Esophagus muscularis mucosa (tissue), 4 donors: Measurements from ENCODE around the gene GPR171.

Experiments
- EP300 ChIP-seq: sonication (generic); formaldehyde crosslinking; IDR thresholded peaks from one replicate; pipeline ENCODE4 v1.6.1; 2017; ENCODE audit warnings: antibody characterized with exemption
- POLR2A ChIP-seq: fragments of 450-650 bp; IDR thresholded peaks from one replicate; pipeline ENCODE4 v1.6.1; 2017; ENCODE audit warnings: antibody characterized with exemption, moderate library complexity, mild to moderate bottlenecking, low read depth
- POLR2AphosphoS5 ChIP-seq, 2 donors: sonication (generic); formaldehyde crosslinking; IDR thresholded peaks; one replicate each; pipeline ENCODE4 v1.6.1; 2017; ENCODE audit warnings: antibody characterized with exemption in 2 of 2
- TF ChIP-seq, protein P1 (sequence below), 3 experiments: fragments of 200-600 bp in 2 of 3; fragments of 450-650 bp in 1 of 3; sonication (generic) in 2 of 3; IDR thresholded peaks; one replicate each; pipeline ENCODE4 v1.5.1; 2017 to 2019; ENCODE audit warnings: antibody characterized with exemption in 3 of 3, mild to moderate bottlenecking in 2 of 3, moderate library complexity in 1 of 3

DNA sequence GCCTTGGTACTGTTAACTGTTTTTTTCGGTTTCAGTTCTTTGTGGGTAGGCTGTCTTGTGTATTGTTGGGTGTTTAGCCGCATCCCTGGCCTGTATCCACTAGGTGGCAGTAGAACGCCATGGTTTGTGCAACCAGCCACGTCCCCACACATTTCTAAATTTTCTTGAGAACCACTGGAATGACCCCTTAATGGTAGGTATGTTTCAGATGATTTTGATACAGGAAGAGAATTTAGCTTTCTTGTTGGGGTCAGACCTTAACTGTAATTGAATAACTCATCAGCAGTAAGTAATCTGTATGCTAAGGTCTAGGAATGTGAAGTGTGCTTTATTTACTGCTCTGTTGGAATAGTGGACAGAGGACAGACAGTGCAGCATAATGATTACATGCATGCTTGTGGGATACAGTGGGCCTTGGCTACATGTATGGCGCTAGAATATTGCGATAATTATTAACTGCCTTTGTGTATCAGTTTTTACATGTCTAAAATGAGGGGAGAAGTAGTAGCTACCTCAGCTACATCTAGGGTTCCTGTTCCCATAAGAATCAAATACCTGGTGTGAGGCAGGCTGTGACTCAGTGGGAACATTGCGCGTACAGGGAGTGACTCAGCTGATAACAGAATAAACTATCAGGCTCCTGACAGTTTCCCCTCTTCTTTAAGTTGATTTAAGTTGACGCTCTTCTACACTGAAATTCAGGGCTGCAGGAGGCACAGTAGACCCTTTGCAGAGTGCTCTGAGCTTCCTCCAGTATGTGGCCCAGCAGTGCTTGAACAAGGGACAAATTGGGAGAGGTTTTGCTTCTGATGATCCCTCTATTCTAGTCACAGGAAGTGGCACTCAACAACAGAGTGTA is 25.0 kb upstream of the GPR171 start:
- TF ChIP-seq, protein P1, sequence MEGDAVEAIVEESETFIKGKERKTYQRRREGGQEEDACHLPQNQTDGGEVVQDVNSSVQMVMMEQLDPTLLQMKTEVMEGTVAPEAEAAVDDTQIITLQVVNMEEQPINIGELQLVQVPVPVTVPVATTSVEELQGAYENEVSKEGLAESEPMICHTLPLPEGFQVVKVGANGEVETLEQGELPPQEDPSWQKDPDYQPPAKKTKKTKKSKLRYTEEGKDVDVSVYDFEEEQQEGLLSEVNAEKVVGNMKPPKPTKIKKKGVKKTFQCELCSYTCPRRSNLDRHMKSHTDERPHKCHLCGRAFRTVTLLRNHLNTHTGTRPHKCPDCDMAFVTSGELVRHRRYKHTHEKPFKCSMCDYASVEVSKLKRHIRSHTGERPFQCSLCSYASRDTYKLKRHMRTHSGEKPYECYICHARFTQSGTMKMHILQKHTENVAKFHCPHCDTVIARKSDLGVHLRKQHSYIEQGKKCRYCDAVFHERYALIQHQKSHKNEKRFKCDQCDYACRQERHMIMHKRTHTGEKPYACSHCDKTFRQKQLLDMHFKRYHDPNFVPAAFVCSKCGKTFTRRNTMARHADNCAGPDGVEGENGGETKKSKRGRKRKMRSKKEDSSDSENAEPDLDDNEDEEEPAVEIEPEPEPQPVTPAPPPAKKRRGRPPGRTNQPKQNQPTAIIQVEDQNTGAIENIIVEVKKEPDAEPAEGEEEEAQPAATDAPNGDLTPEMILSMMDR (IDR thresholded peaks at IDR 0.05) = peak; percentile 87 to 93 (median 91)
- TF ChIP-seq POLR2A (no peak), EP300 (no peak), POLR2AphosphoS5 (IDR thresholded peaks at IDR 0.05) (no peak)
